Subcutaneous abdominal adipose tissue (tissue), 5 donors: ENCODE results near the gene IQSEC2.
A peak's percentile ranks its signal among the peaks of the same experiment; 100 is the strongest.

Experiments
- H3K27ac ChIP-seq: one replicate; pipeline ENCODE4 v1.7.0; 2013; ENCODE audit warnings: low read depth, mild to moderate bottlenecking, inconsistent platforms, low read length, moderate library complexity
- H3K27me3 ChIP-seq, 5 donors: one replicate each; pipeline ENCODE4 v1.7.0; 2013; ENCODE audit warnings: low read length in 5 of 5, inconsistent platforms in 1 of 5; ENCODE audit not compliant: control insufficient read depth in 5 of 5, insufficient read depth in 4 of 5
- H3K36me3 ChIP-seq, 5 donors: one replicate each; pipeline ENCODE4 v1.7.0; 2013; ENCODE audit warnings: low read length in 5 of 5; ENCODE audit not compliant: control insufficient read depth in 5 of 5, insufficient read depth in 5 of 5
- H3K4me1 ChIP-seq, 5 donors: one replicate each; pipeline ENCODE4 v1.7.0; 2013; ENCODE audit warnings: low read length in 5 of 5, mild to moderate bottlenecking in 3 of 5, moderate library complexity in 1 of 5; ENCODE audit not compliant: control insufficient read depth in 5 of 5, insufficient read depth in 5 of 5
- H3K4me3 ChIP-seq, 5 donors: one replicate each; pipeline ENCODE4 v1.7.0; 2013; ENCODE audit warnings: low read length in 5 of 5, low read depth in 1 of 5
- H3K9ac ChIP-seq, 5 donors: one replicate each; pipeline ENCODE4 v1.7.0; 2013; ENCODE audit warnings: low read length in 5 of 5, mild to moderate bottlenecking in 4 of 5, moderate library complexity in 3 of 5
- H3K9me3 ChIP-seq, 5 donors: one replicate each; pipeline ENCODE4 v1.7.0; 2013; ENCODE audit warnings: low read length in 5 of 5; ENCODE audit not compliant: control insufficient read depth in 5 of 5
- donor health status: healthy.
- donor health status: healthy.
- donor health status: healthy.
- donor health status: healthy.
- donor health status: healthy.

Gene IQSEC2

GRCh38 chrX:53281321-53281822 lies at the start of gene IQSEC2:
TSS of gene IQSEC2 (minus strand) at chrX:53281584.
- peaks cover 0 to 54% (median 41%) of the 10 kb centered on the region in 5 donors for H3K4me1 ChIP-seq
- no peaks in the 10 kb centered on the region for H3K9me3 ChIP-seq
- H3K27me3 ChIP-seq, result peaks cover 0 to 19% (median 14%) of the 10 kb centered on the region in 5 donors
- H3K36me3 ChIP-seq, result no peaks in the 10 kb centered on the region
- peak within 1 kb of the TSS; percentile 78 for H3K27ac ChIP-seq
- H3K9ac ChIP-seq, result peak within 1 kb of the TSS; percentile 28 to 74 (median 62)
- H3K4me3 ChIP-seq, result peak within 1 kb of the TSS; percentile 53 to 65 (median 60)

GRCh38 chrX:53330331-53330730 lies 48.9 kb upstream of the IQSEC2 start:
- Histone ChIP-seq H3K27ac (no peak overlapping the region), H3K4me3 (no peak overlapping the region), H3K27me3 (peaks cover 6 to 40% (median 27%) of the 10 kb centered on the region in 5 donors), H3K9ac (no peak overlapping the region), H3K4me1 (no peaks in the 10 kb centered on the region), H3K9me3 (no peaks in the 10 kb centered on the region), H3K36me3 (no peaks in the 10 kb centered on the region)

GRCh38 chrX:53324803-53325202 lies 43.4 kb upstream of the IQSEC2 start:
- Histone ChIP-seq H3K4me1 (peaks cover 0 to 13% (median 11%) of the 10 kb centered on the region in 5 donors), H3K4me3 (no peak overlapping the region), H3K27me3 (peaks cover 18 to 47% (median 34%) of the 10 kb centered on the region in 5 donors), H3K9ac (no peak overlapping the region), H3K36me3 (no peaks in the 10 kb centered on the region), H3K27ac (no peak overlapping the region), H3K9me3 (peaks cover 0 to 5% (median 2%) of the 10 kb centered on the region in 5 donors)

DNA sequence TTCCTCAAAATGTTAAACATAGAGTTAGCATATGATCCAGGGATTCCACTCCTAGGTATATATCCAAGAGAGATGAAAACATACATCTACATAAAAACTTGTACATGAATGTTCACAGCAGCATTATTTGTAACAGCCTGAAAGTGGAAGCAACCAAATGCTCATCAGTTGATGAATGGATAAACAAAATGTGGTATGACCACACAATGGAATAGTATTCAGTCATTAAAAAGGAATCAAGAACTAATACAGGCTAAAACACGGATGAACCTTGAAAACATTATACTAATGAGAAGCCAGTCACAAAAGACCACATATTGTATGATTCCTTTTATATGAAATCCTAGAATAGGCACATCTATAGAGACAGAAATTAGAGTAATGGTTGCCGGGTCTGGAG lies 42.7 kb upstream of the IQSEC2 start:
- H3K27me3 ChIP-seq, result peaks cover 20 to 55% (median 40%) of the 10 kb centered on the region in 5 donors

DNA sequence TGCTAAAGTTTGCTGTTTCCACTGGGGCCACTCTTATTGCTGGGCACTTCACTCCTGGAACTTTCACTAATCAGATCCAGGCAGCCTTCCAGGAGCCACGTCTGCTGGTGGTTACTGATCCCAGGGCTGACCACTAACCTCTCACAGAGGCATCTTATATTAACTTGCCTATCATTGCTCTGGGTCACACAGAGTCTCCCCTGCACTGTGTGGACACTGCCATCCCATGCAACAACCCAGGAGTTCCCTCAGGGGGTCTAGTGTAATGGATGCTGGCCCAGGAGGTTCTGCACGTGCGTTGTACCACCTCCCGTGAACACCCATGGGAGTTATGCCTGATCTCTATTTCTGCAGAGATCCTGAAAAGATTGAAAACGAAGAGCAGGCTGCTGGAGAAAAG lies 41.8 kb upstream of the IQSEC2 start:
- H3K27me3 ChIP-seq, result peaks cover 25 to 63% (median 47%) of the 10 kb centered on the region in 5 donors
- peaks cover 0 to 5% (median 2%) of the 10 kb centered on the region in 5 donors for H3K9me3 ChIP-seq
- no peak overlapping the region for H3K27ac ChIP-seq
- peaks cover 0 to 26% (median 21%) of the 10 kb centered on the region in 5 donors for H3K4me1 ChIP-seq
- no peak overlapping the region for H3K4me3 ChIP-seq
- no peak overlapping the region for H3K9ac ChIP-seq
- H3K36me3 ChIP-seq, result no peaks in the 10 kb centered on the region

More for the DNA sequence above, 42.7 kb upstream of the IQSEC2 start:
- Histone ChIP-seq H3K9ac (no peak overlapping the region), H3K27ac (no peak overlapping the region), H3K4me3 (no peak overlapping the region), H3K4me1 (peaks cover 0 to 19% (median 18%) of the 10 kb centered on the region in 5 donors), H3K36me3 (no peaks in the 10 kb centered on the region), H3K9me3 (peaks cover 0 to 5% (median 2%) of the 10 kb centered on the region in 5 donors)

DNA sequence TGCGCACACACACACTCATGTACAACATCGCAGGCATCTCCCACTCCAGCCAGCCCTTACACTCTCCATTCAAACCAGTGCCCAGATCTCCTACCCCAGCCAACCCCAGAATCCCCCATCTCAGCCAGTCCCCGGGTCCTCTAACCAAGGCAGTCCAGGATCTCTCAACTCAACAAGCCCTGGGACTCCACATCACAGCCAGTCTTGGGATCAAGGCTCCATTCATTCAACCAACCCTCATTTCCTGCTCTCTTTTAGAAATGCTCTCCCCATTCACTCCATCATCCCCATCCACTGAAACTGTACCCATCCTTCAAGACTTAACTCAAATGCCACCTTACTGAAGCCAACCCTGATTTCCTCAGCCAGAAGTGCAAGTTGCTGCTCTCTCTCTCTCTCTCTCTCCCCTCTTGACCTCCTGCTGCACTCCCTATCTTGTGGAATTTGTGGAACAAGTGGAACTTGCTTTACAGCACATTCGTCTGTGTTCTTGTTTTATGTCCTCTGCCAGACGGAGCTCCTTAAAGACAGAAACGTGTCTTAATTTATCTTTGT lies 40.6 kb upstream of the IQSEC2 start:
- Histone ChIP-seq H3K4me1 (peaks cover 0 to 31% (median 24%) of the 10 kb centered on the region in 5 donors), H3K9ac (no peak overlapping the region)

DNA sequence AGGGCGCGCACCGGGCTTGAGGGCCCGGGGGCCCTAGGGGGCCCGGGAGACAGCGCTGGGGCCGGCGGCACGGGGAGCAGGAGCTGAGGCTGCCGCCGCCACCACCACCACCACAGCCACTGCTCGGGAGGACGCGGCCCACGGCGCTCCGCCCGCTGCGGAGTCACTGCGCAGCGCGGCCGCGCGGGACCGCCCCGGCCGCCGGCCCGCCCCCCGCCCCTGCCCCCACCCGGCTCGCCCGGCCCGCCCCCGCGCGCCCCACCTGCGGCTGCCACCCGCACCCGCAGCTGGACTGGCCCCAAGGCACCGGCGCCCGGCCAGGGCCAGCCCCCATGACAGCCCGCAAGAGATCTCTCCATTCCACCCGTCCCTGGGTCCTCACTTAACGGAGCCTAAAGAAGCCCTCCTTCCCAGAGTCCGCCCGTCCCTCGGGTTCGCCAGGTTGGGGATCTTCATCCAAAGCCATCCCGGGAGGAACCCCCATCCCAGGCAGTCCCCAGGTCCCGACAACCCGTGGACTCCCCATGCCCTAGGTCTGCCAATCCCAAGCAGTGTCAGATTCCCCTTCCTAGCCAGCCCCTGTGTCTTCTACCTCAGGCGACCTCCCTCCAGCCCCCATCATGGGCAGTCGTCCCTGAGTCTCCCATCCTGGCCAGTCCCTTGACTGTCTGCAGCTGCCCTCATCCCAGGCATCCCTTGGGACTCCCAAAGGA lies 40.0 kb upstream of the IQSEC2 start:
- peaks cover 25 to 69% (median 51%) of the 10 kb centered on the region in 5 donors for H3K27me3 ChIP-seq

More for the DNA sequence above, 40.6 kb upstream of the IQSEC2 start:
- H3K27me3 ChIP-seq, result peaks cover 25 to 70% (median 50%) of the 10 kb centered on the region in 5 donors
- peaks cover 0 to 5% (median 2%) of the 10 kb centered on the region in 5 donors for H3K9me3 ChIP-seq
- no peaks in the 10 kb centered on the region for H3K36me3 ChIP-seq
- no peak overlapping the region for H3K27ac ChIP-seq
- no peak overlapping the region for H3K4me3 ChIP-seq

DNA sequence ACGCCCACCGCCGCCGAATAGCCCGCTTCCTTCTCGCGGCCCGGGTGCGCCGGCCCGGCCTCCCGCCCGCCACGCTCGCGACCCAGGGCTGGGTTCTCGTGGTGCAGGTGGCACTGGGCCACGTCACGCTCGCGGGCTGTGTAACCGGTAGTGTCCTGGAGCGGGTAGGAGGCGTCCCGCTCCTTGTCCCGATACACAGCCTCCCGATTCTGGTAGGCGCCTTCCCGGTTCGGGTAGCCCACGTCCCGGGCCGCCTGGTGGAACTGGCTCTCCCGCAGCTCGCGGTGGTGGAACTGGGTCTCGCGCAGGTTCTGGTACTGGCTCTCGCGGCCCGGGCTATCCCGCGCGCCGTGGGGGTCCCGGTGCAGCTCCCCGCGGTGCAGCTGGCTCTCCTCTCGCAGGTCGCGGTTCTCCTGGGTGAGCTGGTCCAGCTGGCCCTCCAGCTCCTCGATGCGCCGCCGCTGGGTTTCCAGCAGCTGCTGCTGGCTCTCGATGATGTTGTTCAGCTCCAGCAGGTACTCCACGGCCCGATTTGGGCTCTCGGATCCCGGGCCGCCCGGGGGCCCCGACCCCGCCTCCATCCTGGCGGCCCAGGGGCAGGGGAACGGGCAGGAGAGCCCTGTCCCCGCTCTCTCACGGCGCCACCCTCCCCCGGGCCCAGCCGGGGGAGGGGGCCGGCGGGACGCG lies 39.3 kb upstream of the IQSEC2 start:
- Histone ChIP-seq H3K9me3 (peaks cover 0 to 5% (median 2%) of the 10 kb centered on the region in 5 donors), H3K4me1 (peaks cover 0 to 31% (median 24%) of the 10 kb centered on the region in 5 donors), H3K36me3 (no peaks in the 10 kb centered on the region), H3K9ac (peak overlapping the region in 4 of 5 donors; percentile 29 to 50 (median 42)), H3K4me3 (peak overlapping the region in 4 of 5 donors; percentile 57 to 71 (median 60)), H3K27ac (no peak overlapping the region), H3K27me3 (peaks cover 25 to 66% (median 48%) of the 10 kb centered on the region in 5 donors)

More for the DNA sequence above, 40.0 kb upstream of the IQSEC2 start:
- H3K9me3 ChIP-seq, result peaks cover 0 to 5% (median 2%) of the 10 kb centered on the region in 5 donors
- no peak overlapping the region for H3K27ac ChIP-seq
- H3K9ac ChIP-seq, result peak overlapping the region in 1 of 5 donors; percentile 39
- no peaks in the 10 kb centered on the region for H3K36me3 ChIP-seq
- H3K4me3 ChIP-seq, result peak overlapping the region in 4 of 5 donors; percentile 57 to 71 (median 60)
- H3K4me1 ChIP-seq, result peaks cover 0 to 31% (median 24%) of the 10 kb centered on the region in 5 donors

GRCh38 chrX:53319614-53320542 lies 38.5 kb upstream of the IQSEC2 start:
- Histone ChIP-seq H3K27me3 (peaks cover 25 to 65% (median 43%) of the 10 kb centered on the region in 5 donors), H3K27ac (no peak overlapping the region), H3K9ac (peak overlapping the region in 2 of 5 donors; percentile 29 to 39), H3K4me1 (peaks cover 0 to 31% (median 24%) of the 10 kb centered on the region in 5 donors), H3K36me3 (no peaks in the 10 kb centered on the region), H3K9me3 (peaks cover 0 to 5% (median 2%) of the 10 kb centered on the region in 5 donors), H3K4me3 (peak overlapping the region; percentile 45 to 71 (median 59))
